GM03348 (cell line): Measurements from ENCODE around the gene C1orf105.

Source experiments
- DNase-seq: peaks from one replicate; pipeline ENCODE4 v3.0.0; 2012; ENCODE audit warnings: low spot score

Gene C1orf105

GRCh38 chr1:172397221-172397620, 23.3 kb upstream of the C1orf105 start:
- DNase-seq = no peak

- DNase-seq = no peak
Measured at GRCh38 chr1:172397633-172398032, 22.9 kb upstream of the C1orf105 start.

GRCh38 chr1:172398193-172398592, 22.3 kb upstream of the C1orf105 start:
- DNase-seq = no peak

DNA sequence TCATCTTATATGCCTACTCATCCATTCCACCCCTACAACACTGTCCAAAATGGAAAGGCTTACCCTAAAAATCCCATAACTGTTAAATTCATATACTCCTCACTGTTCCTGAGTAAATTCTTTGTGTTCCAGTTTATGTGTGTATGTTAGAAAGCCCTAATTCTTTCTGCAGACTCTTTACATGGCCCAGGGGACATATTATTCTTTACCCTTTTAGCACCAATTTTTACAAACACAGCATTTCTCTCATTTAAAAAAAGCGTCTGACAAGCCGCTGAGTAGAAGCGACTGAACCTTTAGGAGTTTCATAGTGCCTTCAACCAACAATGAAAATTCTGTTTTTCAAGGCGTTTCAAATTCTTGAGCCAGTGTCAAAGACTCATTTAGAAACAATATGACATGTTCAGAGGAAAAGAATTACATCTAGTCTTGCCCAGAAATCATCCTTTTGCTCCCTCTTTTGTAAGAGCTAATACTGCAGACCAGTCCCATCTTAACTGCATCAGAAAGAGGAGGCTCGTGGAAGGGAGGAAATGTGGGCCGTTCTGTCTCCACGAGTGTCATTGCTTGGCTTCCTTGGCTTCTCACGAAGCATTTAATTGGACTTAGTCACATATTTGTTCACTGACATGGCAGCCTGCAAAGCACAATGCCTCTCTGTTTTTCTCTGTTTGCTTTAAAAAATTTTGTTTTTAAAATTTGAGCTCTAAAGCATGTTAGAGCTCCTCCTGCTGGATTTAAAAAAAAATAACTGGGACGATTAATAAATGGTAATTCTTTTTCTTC, 21.3 kb upstream of the C1orf105 start:
- DNase-seq = peak; percentile 81

DNA sequence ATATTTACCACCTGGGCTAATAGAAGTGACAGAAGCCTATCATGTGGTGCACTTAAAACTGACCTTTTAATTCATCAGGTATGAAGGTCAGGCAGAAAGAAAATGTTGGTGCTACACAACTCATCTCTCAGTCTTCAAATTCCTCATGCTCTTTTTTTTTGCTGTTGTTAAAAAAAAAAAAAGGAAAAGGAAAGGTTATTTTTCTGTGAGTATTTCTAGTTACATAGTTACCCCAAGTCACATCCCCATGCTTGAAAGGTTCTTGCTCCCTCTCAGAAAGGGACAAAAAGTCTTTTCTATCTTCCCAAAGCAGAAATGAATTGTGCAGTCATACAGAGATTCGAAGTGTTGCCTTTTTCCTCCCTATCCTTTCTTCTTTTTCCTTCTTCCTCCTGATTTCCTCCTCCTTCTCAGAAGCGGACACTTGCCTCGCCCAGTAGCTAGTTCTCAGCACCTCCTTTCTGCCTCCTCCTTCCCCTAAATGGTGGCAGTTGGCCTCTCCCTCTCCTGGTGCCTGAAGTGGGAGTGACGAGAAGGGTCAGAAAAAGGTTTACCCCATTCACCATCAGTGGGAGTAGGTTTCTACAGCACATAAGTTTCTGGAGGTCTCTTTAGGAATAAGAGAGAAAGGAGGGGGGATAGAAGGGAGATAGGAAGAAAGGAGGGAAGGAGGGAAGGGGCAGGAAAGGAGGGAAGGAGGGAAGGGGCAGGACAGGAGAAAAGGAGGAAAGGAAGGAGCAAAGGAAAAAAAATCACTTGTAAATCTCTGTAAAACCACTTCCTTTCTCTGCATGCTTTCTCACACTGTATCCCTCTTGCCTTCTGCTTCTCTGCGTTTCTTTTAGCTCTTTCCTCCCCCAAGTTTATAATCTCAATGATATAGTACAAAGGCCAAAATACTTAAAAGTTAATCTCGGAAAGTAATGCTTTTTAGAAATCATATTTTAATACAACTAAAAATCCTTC, 20.4 kb upstream of the C1orf105 start:
- DNase-seq = no peak

GRCh38 chr1:172400722-172401105, 19.8 kb upstream of the C1orf105 start:
- DNase-seq = no peak

DNA sequence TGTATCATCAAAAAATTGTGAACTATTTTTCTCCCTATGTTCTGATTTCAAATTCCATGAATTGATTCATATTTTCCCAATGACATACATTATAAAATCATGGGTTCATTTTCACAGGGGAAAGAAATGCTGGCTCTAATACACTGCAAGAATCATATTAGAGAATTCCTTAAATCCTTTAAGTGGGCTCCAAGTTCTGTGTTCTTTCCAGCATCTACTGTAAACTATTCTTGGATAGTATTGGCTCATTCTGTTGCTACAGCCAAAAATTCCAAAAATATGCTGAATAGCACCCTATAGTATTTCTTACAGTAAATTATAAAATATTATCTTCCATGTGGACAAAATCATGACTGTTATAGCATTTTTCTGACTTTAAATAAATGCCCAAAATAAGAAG, 19.0 kb upstream of the C1orf105 start:
- DNase-seq = no peak

DNA sequence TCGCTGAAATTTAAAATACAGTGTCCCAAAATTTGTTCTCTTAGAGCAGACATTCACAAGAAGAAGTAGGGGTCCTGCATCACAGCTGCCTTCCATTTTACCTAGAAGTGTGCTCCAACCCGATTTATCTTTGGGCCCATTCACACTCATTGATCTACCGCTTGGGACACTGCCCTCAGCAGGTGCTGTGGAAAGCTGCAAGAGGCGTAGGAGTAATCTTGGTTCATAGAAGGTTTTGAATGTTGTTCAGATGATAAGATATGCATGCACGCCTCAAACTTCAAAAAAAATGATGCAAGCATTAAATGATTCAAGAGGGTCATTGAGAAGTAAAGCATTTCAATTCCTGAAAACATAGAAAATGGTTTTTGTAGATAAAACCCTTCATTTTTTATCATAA, 18.6 kb upstream of the C1orf105 start:
- DNase-seq = no peak

DNA sequence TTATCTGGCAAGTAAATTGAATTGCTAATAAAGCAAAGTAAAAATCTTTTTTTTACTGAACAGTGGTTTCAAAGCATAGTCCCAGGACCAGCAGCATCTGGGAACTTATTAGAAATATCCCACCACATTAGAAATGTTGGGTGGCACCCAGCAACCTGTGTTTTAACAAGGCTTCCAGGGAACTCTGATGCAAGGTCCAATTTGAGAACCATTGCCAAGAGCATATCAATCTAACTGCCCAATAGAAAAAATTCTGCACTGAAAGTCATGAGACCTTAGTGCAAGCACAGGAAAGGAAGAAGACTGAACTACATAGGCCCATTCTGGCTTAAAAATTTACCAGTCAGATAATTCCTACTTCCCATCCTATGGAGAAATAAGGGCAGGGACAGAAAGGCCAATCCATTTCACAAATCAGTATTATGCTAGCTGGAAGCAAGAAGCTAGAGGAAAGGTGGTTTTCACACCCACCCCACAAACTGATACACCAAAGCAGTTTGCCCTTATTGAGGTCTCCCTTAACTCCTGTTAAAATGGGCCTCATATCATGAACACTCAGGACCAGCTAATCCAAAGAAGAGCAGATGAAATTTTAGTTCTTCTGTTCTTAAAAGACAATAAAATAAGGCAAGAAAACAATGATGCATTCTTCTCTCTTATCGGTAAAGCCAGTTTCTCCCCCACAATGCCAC, 17.5 kb upstream of the C1orf105 start:
- no peak for DNase-seq

DNA sequence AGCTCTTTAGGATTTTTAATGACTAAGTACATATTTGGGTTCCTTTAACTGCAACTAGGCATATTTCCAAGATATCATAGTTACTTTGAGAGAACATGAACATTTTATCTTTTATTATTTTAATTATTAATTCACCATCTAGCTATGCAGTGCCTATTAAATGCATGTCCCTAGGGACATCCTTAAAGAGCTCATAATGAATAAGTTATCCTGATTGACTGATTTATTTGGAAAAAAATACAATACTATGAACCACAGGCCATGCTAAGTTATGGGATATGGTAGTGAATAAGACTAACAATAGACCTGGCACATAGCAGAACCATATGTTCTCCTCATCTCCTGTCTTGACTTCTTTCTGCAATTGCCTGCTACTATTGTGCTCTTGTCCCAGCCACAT, 16.4 kb upstream of the C1orf105 start:
- no peak for DNase-seq

GRCh38 chr1:172405912-172406311, 14.6 kb upstream of the C1orf105 start:
- DNase-seq = no peak

- DNase-seq = no peak
Measured at GRCh38 chr1:172406968-172407367, 13.5 kb upstream of the C1orf105 start.

DNA sequence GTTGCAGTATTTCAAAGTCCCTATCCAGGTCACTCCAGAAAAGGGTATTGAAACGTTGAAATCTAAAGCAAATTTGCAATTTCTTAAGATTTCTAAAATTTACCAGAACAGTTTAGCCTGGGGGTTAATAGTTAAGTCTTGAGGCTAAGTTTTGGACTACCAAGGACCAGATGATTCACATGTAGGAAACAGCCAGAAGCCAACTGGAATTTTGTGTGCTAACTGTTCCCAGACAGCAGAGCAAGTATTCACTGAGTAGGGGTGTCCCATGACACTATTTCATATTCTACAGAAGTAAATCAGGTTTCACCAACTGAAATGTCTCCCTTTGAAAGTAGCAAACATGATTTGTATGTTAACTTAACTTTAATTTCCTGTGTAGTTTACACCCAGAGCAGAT, 11.5 kb upstream of the C1orf105 start:
- peak; percentile 41 for DNase-seq

DNA sequence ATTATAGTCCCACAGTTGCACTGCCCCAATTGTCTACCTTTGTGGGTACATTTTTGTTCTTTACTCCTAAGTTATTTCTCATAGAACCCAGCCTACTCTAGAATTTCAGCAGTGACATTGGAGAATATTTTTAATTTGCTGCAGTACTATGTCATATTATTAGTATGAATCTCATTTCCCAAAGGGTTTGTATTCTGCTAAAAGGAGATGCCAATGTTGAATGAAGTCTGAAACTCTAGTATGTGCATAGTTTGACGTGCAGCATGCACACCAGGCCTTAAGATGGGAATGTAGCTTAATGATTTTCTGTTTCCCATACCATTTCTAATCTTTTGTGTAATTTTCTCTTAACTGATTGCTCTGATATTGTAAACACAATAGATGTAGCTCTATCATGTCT, 10.5 kb upstream of the C1orf105 start:
- DNase-seq = no peak

GRCh38 chr1:172411791-172412338, 8.6 kb upstream of the C1orf105 start:
- no peak for DNase-seq

DNA sequence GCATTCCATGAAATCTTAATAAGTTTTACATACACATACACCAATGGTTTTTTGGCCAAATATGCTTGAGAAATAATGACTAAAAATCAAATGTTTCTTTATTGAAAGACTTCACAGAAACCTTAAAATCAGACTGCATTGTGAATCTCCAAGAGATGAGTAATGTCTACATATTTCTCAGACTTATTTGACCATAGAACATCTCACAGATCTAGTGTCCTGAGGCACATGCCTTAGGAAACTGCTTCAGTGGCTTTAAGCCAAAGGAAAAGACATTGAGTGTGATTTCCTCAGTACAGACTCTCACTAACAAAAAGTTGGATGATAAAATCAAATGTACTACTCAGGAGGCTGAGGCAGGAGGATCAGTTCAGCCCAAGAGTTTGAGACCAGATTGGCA, 6.2 kb upstream of the C1orf105 start:
- DNase-seq = peak; percentile 49

GRCh38 chr1:172416496-172417035, 3.9 kb upstream of the C1orf105 start:
- DNase-seq = no peak

DNA sequence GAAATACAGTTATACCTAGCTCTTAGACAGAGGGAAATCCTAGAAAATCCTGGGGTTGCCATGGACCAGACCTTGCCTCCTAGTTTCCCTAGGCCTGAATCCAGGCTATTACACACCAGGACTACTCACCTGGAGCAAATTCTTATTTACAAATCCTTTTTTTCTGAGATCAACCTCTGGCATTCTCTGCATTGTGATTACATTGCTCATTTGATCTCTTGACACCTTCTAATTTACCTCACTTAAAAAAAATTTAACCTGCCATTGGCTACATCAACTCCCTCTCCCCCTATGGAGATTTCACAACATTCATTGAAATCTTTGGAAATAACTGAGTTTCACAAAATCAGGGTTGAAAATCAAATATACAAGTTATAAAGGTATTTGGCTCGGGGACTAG, 2.9 kb upstream of the C1orf105 start:
- DNase-seq = no peak

DNA sequence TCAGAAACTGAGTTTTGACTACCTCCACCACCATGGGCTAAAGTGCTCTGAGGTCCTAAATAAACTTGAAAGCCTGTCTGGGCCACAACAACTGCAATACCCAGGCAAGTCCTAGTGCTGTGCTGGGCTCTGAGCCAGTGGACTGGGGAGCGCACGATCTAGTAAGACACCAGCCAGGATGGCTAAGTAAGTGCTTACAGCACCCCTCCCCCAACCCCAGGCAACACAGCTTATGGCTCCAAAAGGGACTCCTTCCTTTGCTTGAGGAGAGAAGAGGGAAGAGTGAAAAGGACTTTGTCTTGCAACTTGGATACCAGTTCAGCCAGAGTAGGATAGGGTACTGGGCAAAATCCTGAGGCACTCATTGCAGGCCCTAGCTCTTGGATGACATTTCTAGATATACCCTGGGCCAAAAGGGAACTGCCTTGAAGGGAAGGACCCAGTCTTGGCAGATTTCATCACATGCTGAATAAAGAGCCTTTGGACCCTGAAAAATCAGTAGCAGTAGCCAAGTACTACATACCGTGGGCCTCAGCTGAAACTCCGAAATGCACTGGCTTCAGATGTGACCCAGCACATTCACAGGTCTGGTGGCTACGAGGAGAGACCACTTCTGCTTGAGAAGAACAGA, 1.6 kb downstream of the C1orf105 start:
- no peak for DNase-seq

- DNase-seq = no peak
Measured at GRCh38 chr1:172423336-172423735, 2.9 kb downstream of the C1orf105 start.

- DNase-seq = no peak
Measured at GRCh38 chr1:172425339-172425738, 4.9 kb downstream of the C1orf105 start.

- DNase-seq = no peak
Measured at GRCh38 chr1:172427191-172427590, 6.7 kb downstream of the C1orf105 start.
